Testis (tissue), 3 donors: ENCODE data around the gene PDGFD. TPM values are rescaled to one million over a fixed set of nuclear protein-coding genes. Genes with fewer than 3 reads are reported as not detected.

ENCODE experiments used
- DNase-seq: peaks from one replicate; pipeline ENCODE4 v3.0.0-alpha.2; 2019
- H3K27ac ChIP-seq, 2 donors: fragments of 200-600 bp; sonication (generic); one replicate each; pipeline ENCODE4 v1.5.1; 2019
- H3K27me3 ChIP-seq: fragments of 200-600 bp; sonication (generic); one replicate; pipeline ENCODE4 v1.5.1; 2019
- H3K36me3 ChIP-seq: fragments of 200-600 bp; sonication (generic); one replicate; pipeline ENCODE4 v1.5.1; 2017; ENCODE audit warnings: low read depth; ENCODE audit errors: missing control alignments
- H3K4me1 ChIP-seq: fragments of 200-600 bp; sonication (generic); one replicate; pipeline ENCODE4 v1.5.1; 2019
- H3K4me3 ChIP-seq, 2 donors: fragments of 200-600 bp; sonication (generic); one replicate each; pipeline ENCODE4 v1.5.1; 2017 to 2019
- H3K9me3 ChIP-seq: fragments of 200-600 bp; sonication (generic); one replicate; pipeline ENCODE4 v1.5.1; 2017
- POLR2A ChIP-seq: fragments of 450-650 bp; IDR thresholded peaks from one replicate; pipeline ENCODE4 v1.6.1; 2017; ENCODE audit warnings: antibody characterized with exemption, mild to moderate bottlenecking, moderate library complexity
- WGBS, 2 donors: methylation state at CpG; one replicate each; pipeline ENCODE4 v1.1.5; 2018; 5-methylcytosine and 5-hydroxymethylcytosine counted together
- intact Hi-C: fragments of 100-400 bp; cut with DNase I; formaldehyde crosslinking; loops from one replicate; pipeline ENCODE4 v1.15.1; 2023; ENCODE audit warnings: low total_unique reads
- polyA plus RNA-seq: library from polyadenylated mRNA; stranded (reverse); fragments of 350-450 nt; fragmentation: Illumina TruSeq; extraction: RNeasy Lipid Tissue Mini Kit (QIAGEN cat#74804); gene quantifications from one replicate; pipeline ENCODE4 v1.2.3, GENCODE V29; 2014; ENCODE audit warnings: low read depth, low replicate concordance; ENCODE audit not compliant: insufficient read depth
- total RNA-seq, 2 donors: library from RNA; depleted of rRNA; stranded (reverse); fragments of >200 nt; gene quantifications; one replicate each; pipeline ENCODE4 v1.2.3, GENCODE V29; 2016
- TF ChIP-seq, protein P1 (sequence below), 3 experiments: fragments of 450-650 bp in 2 of 3; fragments of 200-600 bp in 1 of 3; sonication (generic) in 1 of 3; IDR thresholded peaks; one replicate each; pipeline ENCODE4 v1.5.1; 2016 to 2019; ENCODE audit warnings: antibody characterized with exemption in 3 of 3, mild to moderate bottlenecking in 2 of 3, moderate library complexity in 1 of 3

The PDGFD gene
- total and polyA plus RNA-seq, 3 donors from 2014 or later, result 6.0 to 8.1 (median 8.0) TPM

DNA sequence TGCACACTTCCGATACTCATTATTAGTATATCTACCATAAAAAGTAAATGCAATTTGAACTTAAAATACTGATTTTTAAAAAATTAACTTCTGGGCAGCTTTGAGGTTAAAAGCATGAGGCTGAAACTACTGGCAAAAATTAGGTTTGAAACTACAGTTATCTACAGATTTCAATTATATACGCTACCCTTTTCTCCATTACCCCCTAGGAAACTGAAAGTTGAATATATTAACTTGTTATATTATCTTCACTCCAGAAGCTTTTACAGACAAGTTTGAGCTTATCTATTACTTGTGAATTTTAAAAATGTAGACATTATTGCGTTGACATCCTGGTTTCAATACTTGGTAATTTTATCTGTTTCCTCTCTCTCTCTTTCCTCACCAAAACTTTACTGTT lies 224.3 kb downstream of the PDGFD start:
- 88 to 94% methylated on average over 3 of the region's 3 CpGs for WGBS, 2 donors
- H3K9me3 ChIP-seq, result no peaks in the 10 kb centered on the region
- no peaks in the 10 kb centered on the region for H3K4me1 ChIP-seq

DNA sequence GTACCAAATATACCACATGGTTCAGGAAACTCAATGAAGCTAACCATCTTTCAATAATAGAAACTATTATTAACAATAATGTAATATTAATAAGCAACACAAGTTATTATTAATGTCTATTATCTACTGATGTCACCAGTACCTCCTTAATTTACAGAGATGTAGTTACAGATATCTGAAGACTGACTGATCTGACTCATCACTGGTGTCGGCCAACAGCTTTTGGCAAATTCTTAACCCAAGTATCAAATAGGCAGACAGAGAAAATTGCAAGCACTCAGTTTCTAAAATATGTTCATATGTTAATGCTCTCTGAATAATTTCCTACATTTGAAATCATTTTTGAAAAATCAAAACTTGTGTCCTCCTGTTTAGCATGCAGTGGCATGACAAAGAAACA lies 227.9 kb downstream of the PDGFD start:
- Histone ChIP-seq H3K4me1 (no peaks in the 10 kb centered on the region), H3K27ac (no peak overlapping the region), H3K9me3 (no peaks in the 10 kb centered on the region), H3K27me3 (no peaks in the 10 kb centered on the region), H3K36me3 (no peaks in the 10 kb centered on the region), H3K4me3 (no peak overlapping the region)
- intact Hi-C loops, result no loop called here
- DNase-seq, result no peak
- WGBS, 2 donors, result 84 to 87% methylated on average over 1 of the region's 1 CpG
- TF ChIP-seq POLR2A, result no peak
- TF ChIP-seq, protein P1, sequence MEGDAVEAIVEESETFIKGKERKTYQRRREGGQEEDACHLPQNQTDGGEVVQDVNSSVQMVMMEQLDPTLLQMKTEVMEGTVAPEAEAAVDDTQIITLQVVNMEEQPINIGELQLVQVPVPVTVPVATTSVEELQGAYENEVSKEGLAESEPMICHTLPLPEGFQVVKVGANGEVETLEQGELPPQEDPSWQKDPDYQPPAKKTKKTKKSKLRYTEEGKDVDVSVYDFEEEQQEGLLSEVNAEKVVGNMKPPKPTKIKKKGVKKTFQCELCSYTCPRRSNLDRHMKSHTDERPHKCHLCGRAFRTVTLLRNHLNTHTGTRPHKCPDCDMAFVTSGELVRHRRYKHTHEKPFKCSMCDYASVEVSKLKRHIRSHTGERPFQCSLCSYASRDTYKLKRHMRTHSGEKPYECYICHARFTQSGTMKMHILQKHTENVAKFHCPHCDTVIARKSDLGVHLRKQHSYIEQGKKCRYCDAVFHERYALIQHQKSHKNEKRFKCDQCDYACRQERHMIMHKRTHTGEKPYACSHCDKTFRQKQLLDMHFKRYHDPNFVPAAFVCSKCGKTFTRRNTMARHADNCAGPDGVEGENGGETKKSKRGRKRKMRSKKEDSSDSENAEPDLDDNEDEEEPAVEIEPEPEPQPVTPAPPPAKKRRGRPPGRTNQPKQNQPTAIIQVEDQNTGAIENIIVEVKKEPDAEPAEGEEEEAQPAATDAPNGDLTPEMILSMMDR (IDR thresholded peaks at IDR 0.05), result no peak

More for the DNA sequence above, 224.3 kb downstream of the PDGFD start:
- Histone ChIP-seq H3K27me3 (no peaks in the 10 kb centered on the region), H3K36me3 (no peaks in the 10 kb centered on the region), H3K27ac (no peak overlapping the region), H3K4me3 (no peak overlapping the region)
- DNase-seq, result no peak
- TF ChIP-seq POLR2A, result no peak
- TF ChIP-seq, protein P1 (IDR thresholded peaks at IDR 0.05), result no peak
- intact Hi-C loops, result no loop called here

DNA sequence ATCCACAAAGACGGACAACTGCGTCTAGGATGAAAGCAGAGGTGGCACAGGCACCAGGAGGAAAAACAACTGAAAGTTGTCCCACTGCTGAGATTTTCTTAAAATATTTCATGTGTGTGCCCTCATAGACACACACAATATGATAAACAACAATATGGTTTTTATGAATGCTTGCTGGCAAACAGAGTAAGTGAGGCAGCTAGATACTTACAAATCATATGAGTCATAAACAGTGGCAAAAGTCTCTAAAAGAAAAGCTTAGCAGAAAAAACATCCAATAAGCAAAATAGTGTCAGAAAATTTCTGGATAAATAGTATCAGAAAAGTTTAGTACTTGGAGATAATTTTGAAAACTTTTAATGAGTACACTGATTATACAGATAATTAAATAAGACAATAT lies 228.7 kb downstream of the PDGFD start:
- intact Hi-C loops, result no loop called here
- Histone ChIP-seq H3K4me3 (no peak overlapping the region), H3K4me1 (no peaks in the 10 kb centered on the region), H3K27ac (no peak overlapping the region), H3K9me3 (no peaks in the 10 kb centered on the region), H3K27me3 (no peaks in the 10 kb centered on the region), H3K36me3 (no peaks in the 10 kb centered on the region)
- TF ChIP-seq, protein P1 (IDR thresholded peaks at IDR 0.05), result no peak
- TF ChIP-seq POLR2A, result no peak
- DNase-seq, result no peak
- WGBS, 2 donors, result 86 to 91% methylated on average over 2 of the region's 2 CpGs

DNA sequence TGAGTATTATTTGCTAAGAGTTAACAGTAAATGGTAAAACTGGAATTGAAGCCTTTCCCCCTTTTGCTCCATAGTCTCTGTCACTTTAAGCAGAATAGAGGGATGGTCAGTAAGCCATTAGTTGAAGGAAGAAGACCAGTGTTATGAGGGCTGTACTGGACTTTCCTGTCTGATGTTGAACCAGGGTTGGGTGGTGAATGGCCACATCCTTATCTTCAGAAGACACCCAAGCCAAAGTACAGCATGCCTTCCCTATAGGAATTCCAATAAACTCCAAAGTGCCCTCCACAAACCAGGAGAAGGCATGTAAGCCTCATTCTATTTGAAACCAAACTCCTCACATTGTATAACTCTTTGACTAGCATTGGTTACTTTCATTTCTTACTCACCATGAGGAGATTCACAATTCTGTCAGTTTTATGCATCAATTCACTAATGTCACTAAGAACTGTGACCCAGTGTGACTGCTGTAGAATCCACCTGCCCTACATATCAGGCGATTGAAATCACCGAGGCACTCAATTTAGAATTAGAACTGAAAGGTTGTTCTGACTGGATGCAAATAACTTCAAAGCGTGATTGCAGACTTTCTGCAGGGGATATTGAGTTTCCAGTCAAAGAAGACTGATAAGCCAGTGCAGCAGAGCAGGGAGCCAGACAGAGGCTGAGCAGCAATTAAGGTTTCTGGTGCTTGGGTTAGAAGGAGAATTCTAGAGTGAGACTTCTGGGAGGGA lies 234.6 kb downstream of the PDGFD start:
- WGBS, 2 donors, result 86 to 90% methylated on average over 3 of the region's 3 CpGs
- intact Hi-C loops, result no loop called here
- H3K9me3 ChIP-seq, result no peaks in the 10 kb centered on the region
- no peaks in the 10 kb centered on the region for H3K27me3 ChIP-seq
- no peak overlapping the region for H3K4me3 ChIP-seq
- H3K27ac ChIP-seq, result no peak overlapping the region
- no peaks in the 10 kb centered on the region for H3K4me1 ChIP-seq
- TF ChIP-seq POLR2A, result no peak
- TF ChIP-seq, protein P1 (IDR thresholded peaks at IDR 0.05), result no peak
- H3K36me3 ChIP-seq, result no peaks in the 10 kb centered on the region
- DNase-seq, result no peak

DNA sequence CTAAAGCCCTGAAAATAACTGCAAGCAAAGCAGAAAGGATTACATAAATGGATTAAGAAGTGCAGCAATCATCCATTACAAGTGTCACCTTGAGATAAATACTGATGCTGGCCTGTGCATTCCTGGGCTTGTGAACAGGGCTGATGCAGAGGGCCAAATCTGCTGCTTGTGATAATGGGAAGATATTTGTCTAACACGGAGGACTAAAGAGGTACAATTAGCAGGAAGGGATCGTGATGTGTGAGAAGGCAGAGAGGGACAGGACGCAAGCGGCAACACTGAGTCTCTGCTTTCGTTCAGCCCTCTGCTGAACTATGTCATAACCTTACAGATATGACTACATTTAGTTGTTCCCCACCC lies 235.2 kb downstream of the PDGFD start:
- H3K27ac ChIP-seq, result no peak overlapping the region
- H3K36me3 ChIP-seq, result no peaks in the 10 kb centered on the region
- H3K4me3 ChIP-seq, result no peak overlapping the region
- intact Hi-C loops, result no loop called here
- H3K4me1 ChIP-seq, result no peaks in the 10 kb centered on the region
- H3K9me3 ChIP-seq, result no peaks in the 10 kb centered on the region
- no peak for TF ChIP-seq POLR2A
- TF ChIP-seq, protein P1 (IDR thresholded peaks at IDR 0.05), result no peak
- WGBS, 2 donors, result 84 to 86% methylated on average over 5 of the region's 5 CpGs
- no peak for DNase-seq
- no peaks in the 10 kb centered on the region for H3K27me3 ChIP-seq
